Fibroblast of pulmonary artery (primary cell): ENCODE data around the gene PPP4R1.

Experiments used
- DNase-seq: peaks from one replicate; pipeline ENCODE4 v3.0.0-alpha.2; 2010; ENCODE audit warnings: low read depth
- H3K4me3 ChIP-seq: replicated peaks from 2 replicates; pipeline ENCODE4 v1.5.1; 2011; ENCODE audit warnings: low read depth, mild to moderate bottlenecking, control low read depth, low read length, moderate library complexity
- CTCF ChIP-seq: IDR thresholded peaks from 2 replicates; pipeline ENCODE4 v1.5.1; 2011; ENCODE audit warnings: mild to moderate bottlenecking, control low read depth, low read length, inconsistent platforms; ENCODE audit errors: missing control alignments

The PPP4R1 gene

DNA sequence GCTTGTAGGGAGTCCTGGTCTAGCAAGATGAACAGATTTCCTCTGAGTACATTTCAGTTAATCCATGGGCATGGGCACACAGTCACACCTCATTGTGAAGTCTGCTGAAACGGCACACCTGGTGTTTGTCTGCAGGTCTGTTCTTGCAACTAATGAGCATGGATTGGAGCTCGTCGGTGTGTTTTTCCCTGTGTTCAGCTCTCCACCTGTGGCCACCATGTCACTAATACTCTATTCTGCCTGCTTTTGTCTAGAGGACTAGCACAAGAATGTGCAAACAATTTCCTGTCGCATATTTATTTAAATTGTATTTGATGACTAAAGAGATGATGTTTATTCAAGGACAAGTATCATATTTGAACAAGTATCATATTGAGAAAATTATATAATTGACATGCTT lies 24.5 kb upstream of the PPP4R1 start:
- no peak for DNase-seq
- no peak overlapping the region for H3K4me3 ChIP-seq
- no peak for TF ChIP-seq CTCF

- no peak overlapping the region for H3K4me3 ChIP-seq
- TF ChIP-seq CTCF = no peak
- peak; percentile 69 for DNase-seq
Observed at GRCh38 chr18:9637036-9637767, 22.8 kb upstream of the PPP4R1 start.

DNA sequence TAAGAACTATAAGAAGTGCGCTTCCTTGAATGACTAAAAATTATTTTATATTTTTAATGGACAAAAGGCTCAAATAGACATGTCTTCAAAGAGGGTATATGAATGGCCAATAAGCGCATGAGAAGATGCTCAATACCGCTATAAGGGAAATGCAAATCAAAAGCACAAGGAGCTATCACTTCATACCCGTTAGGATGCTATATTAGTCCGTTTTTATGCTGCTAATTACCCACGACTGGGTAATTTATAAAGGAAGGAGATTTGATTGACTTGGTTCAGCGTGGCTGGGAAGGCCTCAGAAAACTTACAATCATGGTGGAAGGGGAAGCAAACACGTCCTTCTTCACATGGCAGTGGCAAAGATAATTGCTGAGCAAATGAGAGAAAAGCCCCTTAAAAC lies 20.5 kb upstream of the PPP4R1 start:
- TF ChIP-seq CTCF = no peak
- DNase-seq = no peak
- H3K4me3 ChIP-seq = no peak overlapping the region

- no peak for TF ChIP-seq CTCF
- DNase-seq = peak; percentile 88
- H3K4me3 ChIP-seq = no peak overlapping the region
Observed at GRCh38 chr18:9631814-9632496, 17.6 kb upstream of the PPP4R1 start.

DNA sequence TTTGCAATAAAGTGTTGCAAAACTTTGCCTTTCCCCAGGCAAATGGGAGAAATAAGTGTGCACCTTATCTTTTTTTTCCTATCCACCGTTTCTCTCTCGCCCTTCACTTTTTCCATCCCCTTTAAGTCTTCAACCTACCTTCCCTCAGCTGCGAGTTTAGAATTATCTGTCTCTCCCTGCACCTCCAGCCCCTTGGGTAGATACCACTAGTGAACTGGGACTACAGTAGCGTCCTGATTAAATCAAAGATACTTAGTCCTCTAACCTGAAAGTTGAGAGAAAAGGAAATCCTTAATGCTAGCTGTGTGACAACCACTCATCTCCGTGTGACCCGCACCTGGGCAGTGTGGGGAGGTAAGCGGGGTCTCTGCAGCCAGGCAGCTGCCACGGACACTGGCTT lies 16.1 kb upstream of the PPP4R1 start:
- no peak for DNase-seq
- no peak overlapping the region for H3K4me3 ChIP-seq
- no peak for TF ChIP-seq CTCF

DNA sequence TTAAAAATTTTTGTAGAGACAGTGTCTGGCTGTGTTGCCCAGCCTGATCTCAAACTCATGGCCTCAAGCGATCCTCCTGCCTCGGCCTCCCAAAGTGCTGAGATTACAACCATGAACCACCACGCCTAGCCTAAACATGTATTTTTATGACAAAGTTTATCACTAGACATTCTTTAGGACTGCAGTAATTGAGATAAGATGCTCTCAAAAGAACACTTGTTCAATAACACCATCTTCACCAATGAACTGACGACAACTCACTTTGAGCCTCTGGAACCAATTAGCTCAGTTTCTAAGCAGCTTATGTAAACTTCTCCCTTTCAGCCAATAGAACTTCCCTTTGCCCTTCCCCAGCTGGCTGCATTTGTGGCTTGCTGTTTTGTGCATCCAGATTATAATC lies 15.3 kb upstream of the PPP4R1 start:
- DNase-seq = peak; percentile 41
- no peak overlapping the region for H3K4me3 ChIP-seq
- TF ChIP-seq CTCF = no peak
